Hematopoietic multipotent progenitor cell treated with erythropoietin and hydrocortisone succinate and interleukin-3 and kit ligand, for 17 days (in vitro differentiated cells): ENCODE results near the gene COL8A2.

Experiments used
- DNase-seq: peaks from one replicate; pipeline ENCODE4 v3.0.0-alpha.2; 2015; ENCODE audit warnings: low spot score

Gene COL8A2

DNA sequence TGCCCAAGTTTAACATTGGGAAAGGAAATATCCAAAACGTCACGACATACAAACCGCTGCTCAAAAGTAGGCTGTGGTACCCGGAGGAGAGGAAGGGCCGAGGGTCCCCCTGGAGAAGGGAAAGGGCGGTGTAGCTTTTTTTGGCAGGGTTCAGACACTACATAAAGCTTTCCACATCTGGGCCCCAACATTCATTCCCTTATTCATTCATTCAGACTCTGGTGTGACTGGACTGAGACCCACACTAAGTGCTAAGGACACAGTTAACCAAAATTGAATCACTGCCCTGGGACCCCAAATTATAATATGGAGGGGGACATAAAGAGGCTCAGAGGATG is 10.3 kb upstream of the COL8A2 start:
- no peak for DNase-seq

DNA sequence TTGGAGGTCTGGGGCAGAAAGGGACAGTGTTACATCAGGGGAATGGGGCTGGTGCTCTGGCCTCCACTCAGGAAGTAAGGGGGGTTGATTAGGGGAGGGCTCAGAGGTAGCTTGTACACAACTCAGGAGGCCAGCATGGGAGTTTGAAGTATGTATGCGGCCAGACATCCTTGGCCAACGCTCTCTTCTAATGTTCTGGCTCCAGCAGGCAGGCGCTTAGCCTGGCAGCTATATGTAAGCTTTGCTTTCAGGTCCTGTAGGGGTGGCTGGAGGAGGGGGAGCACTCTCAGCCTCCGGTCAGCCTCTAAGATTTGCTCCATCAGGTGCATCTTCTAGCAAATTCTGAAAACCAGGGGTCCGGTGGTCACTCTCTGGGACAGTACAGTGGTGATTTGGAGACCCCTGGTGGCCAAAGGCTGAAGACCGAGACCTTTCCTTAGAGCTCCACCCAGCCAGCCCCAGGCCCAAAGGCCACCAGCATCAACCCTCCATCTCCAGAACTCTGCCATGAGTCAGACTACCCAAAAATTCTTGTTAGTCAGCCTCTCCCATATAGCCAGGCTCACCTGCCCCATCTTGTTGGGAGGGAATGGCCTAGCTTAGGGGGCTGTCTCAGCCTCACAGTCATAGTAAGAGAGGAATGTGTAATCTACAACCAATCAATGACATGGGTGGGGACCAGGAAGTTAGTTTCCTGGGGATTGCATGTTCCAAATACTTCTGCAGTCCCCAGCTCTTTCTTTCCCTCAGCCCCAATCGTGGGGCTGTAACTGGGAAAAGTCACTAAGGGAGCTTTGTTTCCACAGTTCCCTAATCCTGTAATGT is 9.7 kb upstream of the COL8A2 start:
- DNase-seq: peak; percentile 35

DNA sequence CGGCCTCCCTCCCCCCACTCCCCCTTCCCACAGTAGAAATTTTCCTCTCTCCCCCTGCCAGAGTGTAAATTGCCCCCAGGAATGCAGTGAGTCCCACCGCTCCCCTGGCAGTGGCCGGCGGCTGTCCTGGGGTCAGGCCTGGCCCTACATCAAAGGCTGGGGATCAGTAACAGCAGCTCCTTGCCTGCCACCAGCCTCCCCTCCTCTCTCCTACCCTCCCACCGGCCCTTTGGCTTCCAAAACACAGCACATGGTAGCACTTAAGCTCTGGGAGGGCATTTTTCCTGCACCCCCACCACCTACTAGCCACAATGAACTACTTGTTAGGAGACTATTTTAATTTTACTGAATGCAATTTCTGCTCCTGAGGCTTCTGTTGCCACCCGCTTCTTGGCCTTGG is 9.0 kb upstream of the COL8A2 start:
- DNase-seq: no peak

DNA sequence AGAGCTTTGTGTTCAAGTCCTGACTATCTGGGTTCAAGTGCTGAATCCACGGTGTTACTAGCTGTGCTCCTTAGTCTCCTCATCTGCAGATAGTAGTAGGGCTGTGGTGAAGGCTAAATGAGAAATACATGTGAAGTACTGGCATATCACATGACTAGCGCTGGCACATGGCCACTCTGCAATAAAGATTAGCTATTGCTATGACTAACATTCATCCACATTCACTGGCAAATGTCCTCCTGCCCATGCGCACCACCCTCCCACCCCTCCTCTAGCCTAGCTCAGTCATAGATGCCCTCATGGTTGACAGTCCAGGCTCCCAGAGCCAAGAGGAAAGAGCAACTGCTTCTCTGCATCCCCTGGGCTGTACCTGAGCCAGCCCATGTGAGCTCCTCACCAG is 8.5 kb upstream of the COL8A2 start:
- DNase-seq: peak; percentile 63

DNA sequence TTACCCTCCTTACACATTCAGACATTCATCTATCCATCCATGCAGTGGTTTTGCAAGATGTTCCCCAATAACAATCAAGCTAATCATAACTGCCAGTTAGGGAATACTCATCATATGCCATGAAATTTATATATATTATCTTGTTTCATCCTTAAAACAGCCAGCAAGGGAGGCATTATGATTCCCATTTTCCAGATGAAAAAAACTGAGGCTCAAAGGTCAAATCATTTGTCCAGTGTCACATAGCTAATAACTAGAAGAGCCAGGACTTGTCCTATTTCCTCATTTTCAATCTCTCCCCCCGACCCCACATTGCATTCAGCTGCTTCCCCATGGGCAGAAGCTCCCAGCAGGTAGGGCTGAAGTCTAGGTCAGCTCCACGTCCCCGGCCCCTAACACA is 7.0 kb upstream of the COL8A2 start:
- no peak for DNase-seq

DNA sequence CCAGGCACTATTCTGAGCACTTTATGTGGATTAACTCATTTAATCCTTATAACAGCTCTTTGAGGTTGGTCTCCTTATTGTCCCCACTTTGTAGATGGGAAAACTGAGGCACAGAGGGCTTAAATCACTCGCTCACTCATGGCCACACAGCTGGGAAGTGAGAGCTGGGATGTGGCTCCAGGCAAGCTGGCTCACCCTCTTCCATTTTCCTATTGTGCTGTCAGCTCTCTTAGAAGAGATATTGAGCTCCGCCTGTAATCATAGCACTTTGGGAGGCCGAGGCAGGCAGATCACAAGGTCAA is 3.8 kb upstream of the COL8A2 start:
- no peak for DNase-seq

DNA sequence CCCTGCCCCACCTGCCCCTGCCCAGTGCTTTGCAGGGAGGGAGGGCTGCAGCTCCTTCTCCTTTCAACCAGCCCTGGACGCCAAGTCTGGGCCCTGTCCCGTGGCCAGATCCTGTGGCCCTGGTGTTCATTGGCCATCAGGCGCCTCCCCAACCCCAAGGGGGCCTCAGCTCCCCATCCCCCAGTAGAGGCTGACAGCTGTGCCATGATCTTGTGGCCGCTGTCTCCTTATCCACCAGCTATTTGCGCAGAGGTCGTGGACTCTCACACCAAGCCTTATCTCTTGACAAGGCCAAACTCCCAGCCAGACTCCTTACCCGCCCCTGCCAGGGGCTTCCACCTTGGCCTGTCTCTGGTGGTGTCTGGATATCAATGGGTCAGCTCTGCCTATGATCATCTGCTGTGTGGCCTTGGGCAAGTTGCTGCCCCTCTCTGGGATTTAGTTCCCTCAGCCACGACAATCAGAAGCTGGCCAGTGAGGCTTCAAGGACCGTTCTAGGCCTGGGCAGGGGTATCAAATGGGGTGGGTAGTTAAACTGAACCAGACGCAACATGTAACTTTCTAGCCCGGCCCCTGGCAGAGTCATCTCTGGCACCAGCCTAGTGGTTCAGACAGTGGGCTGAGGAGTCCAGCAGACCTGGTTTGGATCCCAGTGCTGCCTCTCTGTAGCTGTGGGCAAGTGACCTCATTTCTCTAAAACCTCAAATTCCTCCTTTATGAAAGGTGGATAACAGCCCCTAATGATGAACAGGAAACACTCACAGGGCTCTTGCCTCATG is 3.3 kb upstream of the COL8A2 start:
- DNase-seq: no peak

DNA sequence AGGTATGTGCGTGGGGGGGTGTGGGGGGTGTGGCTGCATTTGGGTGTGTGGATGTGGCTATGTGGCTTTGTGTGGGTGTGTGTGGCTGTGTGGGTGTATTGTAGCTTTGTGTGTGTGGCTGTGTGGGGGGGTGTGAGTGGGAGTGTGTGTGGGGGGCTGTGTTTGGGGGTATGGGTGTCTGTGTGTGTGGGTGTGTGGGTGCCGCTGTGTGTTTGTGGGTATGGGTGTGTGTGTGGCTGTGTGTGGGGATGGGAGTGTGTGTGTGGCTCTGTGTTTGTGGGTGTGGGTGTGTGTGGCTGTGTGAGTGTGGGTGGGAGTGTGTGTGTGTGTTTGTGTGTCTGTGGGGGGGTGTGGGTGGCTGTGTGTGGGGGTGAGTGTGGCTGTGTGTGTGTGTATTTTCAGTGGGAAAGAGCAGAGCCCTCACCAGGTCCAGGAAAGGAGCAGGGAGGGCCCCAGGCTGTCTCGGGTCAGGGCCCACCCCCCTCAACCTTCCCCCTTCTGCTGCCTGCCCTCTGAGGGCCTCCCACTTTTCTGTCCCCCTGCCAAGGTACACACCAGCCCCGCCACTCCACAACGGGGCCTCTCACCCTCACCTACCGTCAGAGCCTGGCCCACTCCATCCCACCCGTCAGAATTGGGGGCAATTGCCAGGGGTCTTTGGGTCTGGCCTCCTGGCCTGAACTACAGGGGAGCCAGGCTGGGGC is 1.9 kb upstream of the COL8A2 start:
- DNase-seq: no peak

DNA sequence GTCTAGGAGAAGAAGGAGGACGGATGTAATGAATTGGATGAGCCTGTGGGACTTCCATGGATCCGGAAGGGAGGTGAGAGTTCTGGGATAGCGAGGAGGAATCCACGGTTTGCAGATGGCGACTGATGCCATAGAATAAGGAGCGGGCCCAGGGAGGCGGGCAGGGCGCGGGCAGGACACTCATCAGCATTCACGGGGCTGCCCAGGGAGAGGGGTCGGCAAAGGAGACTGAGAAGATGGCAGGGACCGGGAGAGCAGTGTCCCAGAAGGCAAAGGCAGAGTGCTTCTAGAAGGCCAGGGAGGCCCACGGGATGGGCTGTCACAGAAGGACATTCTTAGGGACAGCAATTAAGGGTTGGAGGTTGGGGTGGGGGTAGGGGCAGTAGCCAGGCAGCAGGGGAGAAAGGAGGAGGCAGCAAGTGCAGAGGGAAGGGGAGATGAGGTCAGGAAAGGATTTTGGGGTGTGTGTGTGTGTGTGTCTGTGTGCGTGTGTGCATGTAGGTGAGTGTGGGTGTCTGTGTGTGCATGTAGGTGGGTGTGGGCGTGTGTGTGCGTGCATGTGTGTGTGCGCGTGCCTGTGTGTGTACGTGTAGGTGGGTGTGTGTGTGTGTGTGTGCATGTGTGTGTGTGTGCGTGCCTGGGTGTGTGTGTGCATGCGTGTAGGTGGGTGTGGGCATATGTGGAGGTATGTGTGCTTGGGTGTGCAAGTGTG is 1.1 kb upstream of the COL8A2 start:
- no peak for DNase-seq

DNA sequence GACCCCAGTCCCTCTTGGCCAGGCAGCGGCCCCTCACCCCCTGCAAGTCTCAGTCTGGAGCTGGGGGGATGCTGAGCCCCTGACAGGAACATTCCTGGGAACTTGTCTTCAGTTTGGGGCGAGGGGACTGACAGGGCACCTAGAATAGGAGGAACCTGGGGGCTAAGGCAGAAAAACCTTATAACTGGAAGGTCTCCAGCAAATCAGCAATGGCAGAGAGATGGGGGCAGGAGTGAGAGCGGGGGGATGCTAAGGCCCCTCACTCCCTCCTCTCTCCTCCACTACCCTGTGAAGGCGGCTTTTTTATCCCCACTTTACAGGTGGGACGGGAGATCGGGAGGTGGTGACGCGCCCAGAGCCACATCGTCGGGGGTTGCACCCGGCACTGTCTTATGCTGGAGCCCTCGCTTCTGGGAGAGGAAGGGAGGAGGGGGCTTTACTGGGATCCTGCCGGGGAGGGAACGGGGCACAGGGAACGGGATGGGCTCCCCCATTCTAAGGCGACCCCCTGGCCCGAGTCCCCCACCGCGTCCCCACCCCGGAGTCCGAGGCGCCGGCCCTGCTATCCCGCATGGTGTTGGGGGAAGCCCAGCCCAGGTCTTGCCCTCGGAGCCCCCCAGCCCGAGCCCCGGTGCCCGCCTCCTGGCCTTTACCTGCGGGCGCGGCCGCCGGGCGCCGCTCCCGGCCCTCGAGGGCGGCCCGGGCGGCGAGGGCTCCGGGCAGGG is 456 bp downstream of the COL8A2 start:
- no peak for DNase-seq

DNA sequence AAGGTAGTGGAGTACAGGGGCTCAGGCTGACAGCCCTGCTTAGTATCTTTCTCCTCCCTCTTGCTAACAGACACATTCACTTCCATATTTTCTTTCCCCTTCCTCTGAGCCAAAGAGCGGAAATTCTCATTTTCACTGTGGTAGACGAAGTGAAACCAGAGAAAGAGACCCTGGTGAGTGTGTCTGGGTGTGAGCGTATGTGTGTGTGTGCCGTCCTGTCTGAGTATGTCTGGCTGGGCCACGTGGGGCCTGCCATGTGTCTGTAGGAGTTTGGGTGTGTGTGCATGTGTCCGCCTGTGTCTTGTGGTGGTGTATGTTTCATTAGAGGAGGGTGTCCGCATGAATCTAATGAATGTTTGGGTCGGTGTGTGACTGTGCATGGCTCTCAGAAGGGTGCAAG is 1.7 kb downstream of the COL8A2 start:
- DNase-seq: no peak

DNA sequence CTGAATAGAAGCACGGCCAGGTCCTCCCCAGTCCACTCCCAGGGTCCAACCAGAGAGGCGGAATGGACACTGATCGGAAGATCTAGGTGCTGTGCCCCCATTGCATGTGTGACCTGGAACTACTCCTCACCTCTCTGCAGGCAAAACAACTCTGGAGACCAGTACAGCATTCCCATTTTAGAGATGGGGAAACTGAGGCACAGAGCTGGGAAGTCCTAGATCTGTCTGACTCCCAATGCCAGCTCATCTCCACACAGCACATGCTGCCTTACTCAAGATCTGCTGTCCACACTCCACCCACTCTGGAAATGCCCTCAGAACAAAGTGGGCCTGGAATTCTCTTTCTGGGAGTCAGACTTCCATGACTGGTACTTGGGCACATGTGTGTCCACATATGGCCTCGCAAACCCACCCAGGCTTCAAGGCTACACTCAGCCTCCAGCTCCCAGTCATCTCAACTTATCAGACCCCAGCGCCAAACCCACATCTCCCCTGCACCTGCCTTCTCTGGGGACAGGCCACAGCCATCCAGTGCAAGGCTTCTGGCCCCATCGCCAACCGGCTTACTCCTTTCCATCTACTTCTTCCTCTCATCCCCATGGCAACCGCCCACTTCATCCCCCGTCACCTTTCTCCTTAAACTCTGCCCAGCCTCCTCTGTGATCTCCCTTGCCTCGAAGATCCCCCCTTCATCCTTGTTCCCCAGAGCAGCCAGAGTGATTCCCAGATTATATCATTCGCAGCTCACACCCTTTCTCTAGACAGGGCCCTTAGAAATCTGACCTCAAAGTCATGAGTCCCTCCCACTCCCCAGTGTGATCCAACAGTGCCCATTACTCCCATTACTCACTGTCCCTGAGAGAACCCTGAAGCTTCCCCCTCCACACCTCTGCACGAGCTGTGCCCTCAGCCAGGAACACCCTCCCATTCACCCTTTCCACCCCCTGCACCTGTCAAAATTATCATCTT is 2.7 kb downstream of the COL8A2 start:
- DNase-seq: no peak

DNA sequence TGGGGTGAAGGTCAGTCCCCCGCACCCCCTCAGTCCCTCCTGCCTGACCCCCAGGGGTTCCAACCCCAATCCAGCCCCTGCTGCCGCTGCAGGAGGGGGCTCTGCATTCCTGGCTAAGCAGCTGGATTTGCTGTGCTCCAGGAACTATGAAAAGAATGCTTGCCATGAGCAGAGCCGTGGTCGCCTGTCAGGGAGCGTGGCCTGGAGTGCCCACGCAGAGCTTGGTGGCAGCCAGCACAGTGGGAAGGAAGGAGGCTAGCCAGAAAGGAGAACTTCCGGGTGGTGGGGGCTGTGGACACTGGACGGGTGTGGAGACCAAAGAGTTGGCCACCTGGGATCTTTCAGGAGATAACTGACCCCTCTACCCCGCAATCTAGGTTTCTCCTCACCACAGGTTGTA is 5.6 kb downstream of the COL8A2 start:
- DNase-seq: no peak

DNA sequence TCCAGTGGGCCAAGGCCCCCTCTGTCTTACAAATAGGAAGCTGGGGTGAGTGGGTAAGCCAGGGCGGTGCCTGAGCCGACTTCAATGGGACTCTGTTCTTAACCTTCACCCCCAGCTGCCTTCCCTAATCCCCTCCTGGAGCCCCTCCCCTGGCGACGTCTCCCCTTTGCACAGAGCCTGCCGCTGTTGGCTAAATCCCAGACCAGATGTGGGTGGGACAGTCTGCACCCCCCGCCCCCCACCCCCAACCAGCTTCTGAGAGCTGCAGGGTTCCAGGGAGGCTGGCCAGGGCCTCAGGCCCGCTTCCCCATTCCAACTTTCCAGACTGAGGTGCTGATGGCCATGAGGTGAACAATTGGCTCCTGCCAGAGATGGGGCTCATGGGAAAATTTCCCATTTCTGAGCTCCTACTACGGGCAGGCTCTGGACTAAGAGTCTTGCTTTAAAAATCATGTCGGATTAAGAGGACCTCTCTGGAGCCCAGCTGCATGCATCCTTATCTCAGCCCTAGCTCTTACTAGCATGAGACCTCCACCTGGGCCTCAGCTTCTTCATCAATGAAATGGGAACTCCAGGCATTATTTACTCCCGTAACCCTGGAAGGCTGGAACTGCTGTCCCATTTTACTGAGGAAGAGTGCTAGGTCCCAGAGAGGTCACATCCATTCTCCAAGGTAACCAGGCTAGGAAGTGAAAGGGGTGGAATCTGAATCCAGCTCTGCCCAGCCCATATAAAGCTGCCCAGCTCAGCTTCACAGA is 6.4 kb downstream of the COL8A2 start:
- no peak for DNase-seq

DNA sequence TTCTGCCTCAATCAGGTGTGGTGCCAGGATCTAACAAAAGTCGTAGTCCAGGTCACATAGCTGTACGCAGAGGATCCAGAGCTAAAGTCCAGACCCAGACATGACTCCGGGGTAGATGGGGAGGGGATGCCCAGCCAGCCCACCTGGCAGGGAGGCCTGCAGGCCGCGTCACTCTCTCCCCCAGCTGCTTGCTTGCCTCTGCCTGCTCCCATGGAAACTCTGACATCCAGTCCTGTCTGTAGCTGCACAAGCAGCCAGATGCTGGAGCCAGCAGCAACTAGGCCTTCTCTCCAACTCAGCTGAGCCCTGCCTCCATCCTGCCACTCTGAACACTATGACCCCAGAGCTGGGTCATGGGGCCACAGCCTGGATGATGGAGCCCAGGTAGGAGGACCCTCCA is 8.1 kb downstream of the COL8A2 start:
- no peak for DNase-seq

DNA sequence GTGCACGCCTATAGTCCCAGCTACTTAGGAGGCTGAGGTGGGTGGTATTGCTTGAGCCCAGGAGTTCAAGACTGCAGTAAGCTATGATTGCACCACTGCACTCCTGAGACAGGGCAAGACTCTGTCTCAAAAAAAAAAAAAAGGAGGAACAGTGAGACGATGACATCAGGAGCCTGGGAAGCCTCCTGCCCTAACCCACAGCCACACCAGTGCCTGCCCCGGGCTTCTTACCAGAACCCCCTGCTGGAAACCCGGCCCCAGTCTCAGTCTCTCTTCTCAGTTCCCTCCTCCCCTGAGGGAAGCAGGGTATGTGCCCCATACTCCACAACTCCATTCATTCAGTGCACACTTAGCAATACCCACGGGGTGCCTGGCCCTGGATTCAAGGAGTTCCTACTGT is 9.1 kb downstream of the COL8A2 start:
- no peak for DNase-seq

DNA sequence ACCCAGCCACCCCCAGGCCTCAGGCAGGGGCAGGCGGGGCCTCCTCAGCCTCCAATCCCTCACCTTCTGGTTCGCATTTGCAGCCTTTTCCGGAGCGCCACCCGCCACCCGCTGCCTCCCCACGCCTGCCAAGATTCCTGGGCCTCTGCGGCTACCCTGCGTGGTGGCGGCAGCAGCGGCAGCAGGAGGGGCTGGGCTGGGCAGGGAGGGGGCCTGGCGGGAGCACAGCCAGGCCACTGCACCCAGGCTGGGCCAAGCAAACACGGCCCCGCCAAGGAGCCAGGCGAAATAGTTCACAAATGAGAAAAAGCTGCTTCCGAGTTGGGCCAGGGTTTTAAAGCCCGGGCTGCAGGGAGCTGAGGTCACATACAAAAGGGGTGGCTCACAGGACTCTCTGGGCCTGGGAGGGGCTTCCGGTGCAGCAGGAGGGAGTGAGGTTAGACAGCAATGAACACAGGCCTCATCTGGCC is 9.8 kb downstream of the COL8A2 start:
- DNase-seq: no peak

DNA sequence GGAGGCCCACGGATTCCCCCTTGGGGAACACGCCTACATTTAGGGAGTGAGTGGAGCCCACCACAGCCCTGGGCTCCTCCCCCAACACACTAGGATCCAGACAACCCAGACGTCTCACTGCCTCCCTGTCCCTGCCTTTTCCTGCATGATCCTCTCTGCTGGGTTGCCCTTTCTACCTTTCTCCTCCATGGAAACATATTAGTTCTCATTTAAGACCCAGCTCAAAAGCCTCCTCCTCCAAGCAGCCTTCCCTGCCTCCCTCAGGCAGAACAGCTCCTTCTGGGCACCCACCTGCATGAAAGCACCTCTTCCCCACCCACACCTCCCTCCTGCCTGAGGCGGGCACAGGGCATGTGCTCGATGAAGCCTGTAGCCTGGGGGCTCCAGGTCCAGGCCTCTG is 10.7 kb downstream of the COL8A2 start:
- DNase-seq: no peak

DNA sequence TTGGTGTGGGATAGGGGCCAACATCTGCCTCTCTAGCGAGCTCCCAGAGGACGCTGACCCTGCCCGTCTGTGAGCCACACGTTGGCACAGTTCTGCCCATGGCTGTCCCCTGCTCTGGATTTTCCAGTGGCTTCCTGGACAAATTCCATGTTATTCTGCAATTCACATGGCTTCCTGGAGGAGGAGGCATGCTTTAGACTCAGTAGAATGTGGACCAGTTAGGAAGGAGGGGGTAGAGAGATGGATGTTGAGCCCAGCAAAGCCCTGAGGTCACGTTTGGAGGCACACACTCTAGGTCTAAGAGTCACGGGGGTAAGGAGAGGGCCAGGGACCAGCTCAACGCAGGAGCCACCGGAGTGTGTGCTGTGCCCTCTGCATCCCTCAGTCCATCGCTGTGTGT is 12.2 kb downstream of the COL8A2 start:
- no peak for DNase-seq

DNA sequence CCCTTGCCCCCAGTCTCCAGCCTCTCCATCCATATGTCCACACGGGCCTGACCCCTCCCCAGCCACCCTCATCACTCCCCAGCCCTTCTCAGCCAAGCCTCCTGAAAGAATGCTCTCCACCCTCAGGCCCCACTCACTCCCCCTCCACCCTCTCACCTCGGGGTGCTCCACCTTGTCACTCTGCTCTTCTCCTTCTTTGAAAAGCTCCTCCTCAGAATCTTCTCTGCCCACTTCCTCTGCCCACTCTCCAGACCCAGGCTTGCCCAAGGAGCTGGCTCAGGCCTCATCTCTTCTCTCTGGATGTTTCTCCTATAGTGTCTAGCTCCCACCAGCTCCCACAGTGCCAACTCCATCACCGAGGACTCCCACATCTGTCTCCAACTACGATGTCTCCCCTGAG is 13.9 kb downstream of the COL8A2 start:
- DNase-seq: no peak
